Smooth muscle cell (in vitro differentiated cells): ENCODE measurements around the gene GALNT10. TPM values are rescaled to one million over a fixed set of nuclear protein-coding genes. Genes with fewer than 3 reads are reported as not detected.

Experiments used
- DNase-seq: peaks from one replicate; lab custom pipeline; 2025; ENCODE audit not compliant: unreplicated experiment; lab: John Stamatoyannopoulos, UW
- H2AFZ ChIP-seq: fragments of 200-600 bp; sonication (generic); 2 replicates; pipeline ENCODE4 v1.6.0; 2016; ENCODE audit warnings: antibody characterized with exemption, low read depth, mild to moderate bottlenecking
- H3F3A ChIP-seq: fragments of 200-600 bp; sonication (generic); 2 replicates; pipeline ENCODE4 v1.6.0; 2017; ENCODE audit warnings: antibody characterized with exemption, low read depth
- H3K27ac ChIP-seq: fragments of 200-600 bp; sonication (generic); 2 replicates; pipeline ENCODE4 v1.5.1; 2016; ENCODE audit warnings: low read depth, mild to moderate bottlenecking
- H3K27me3 ChIP-seq: fragments of 200-600 bp; sonication (generic); 2 replicates; pipeline ENCODE4 v1.6.1; 2016; ENCODE audit warnings: low read depth, mild to moderate bottlenecking
- H3K36me3 ChIP-seq: fragments of 200-600 bp; sonication (generic); 2 replicates; pipeline ENCODE4 v1.5.1; 2016; ENCODE audit warnings: low read depth
- H3K4me1 ChIP-seq: fragments of 200-600 bp; sonication (generic); 2 replicates; pipeline ENCODE4 v1.5.1; 2016; ENCODE audit warnings: low read depth
- H3K4me2 ChIP-seq: fragments of 200-600 bp; sonication (generic); 2 replicates; pipeline ENCODE4 v1.6.0; 2016; ENCODE audit warnings: mild to moderate bottlenecking
- H3K4me3 ChIP-seq: fragments of 200-600 bp; sonication (generic); 2 replicates; pipeline ENCODE4 v1.5.1; 2016; ENCODE audit warnings: mild to moderate bottlenecking
- H3K79me2 ChIP-seq: fragments of 200-600 bp; sonication (generic); 2 replicates; pipeline ENCODE4 v1.6.0; 2016; ENCODE audit warnings: low read depth, mild to moderate bottlenecking
- H3K9ac ChIP-seq: fragments of 200-600 bp; sonication (generic); 2 replicates; pipeline ENCODE4 v1.6.0; 2016; ENCODE audit warnings: low read depth
- H3K9me3 ChIP-seq: fragments of 200-600 bp; sonication (generic); replicated peaks from 2 replicates; pipeline ENCODE4 v1.5.1; 2016; ENCODE audit warnings: low read depth
- H4K20me1 ChIP-seq: fragments of 200-600 bp; sonication (generic); 2 replicates; pipeline ENCODE4 v1.6.0; 2016; ENCODE audit warnings: low read depth
- WGBS: methylation state at CpG from one replicate; pipeline ENCODE4 v1.1.7; 2016; ENCODE audit warnings: low lambda C conversion rate; 5-methylcytosine and 5-hydroxymethylcytosine counted together
- polyA plus RNA-seq: library from polyadenylated mRNA; unstranded; fragments of >200 nt; fragmentation: Nextera tagmentation; extraction: Ambion mirVana; gene quantifications from 2 replicates; pipeline ENCODE4 v1.2.1, GENCODE V29; 2016
- total RNA-seq: library from RNA; depleted of rRNA; stranded (reverse); fragments of >200 nt; gene quantifications from 2 replicates; pipeline ENCODE4 v1.2.3, GENCODE V29; 2014
- TF ChIP-seq, protein P1 (sequence below): fragments of 200-600 bp; sonication (generic); IDR thresholded peaks from 2 replicates; pipeline ENCODE4 v1.5.1; 2017; ENCODE audit warnings: borderline replicate concordance, mild to moderate bottlenecking, antibody characterized with exemption; ENCODE audit not compliant: insufficient read depth, poor library complexity, severe bottlenecking

The GALNT10 gene
- total and polyA plus RNA-seq, 2 experiments from 2014 or later, result 23.6 to 24.6 TPM

DNA sequence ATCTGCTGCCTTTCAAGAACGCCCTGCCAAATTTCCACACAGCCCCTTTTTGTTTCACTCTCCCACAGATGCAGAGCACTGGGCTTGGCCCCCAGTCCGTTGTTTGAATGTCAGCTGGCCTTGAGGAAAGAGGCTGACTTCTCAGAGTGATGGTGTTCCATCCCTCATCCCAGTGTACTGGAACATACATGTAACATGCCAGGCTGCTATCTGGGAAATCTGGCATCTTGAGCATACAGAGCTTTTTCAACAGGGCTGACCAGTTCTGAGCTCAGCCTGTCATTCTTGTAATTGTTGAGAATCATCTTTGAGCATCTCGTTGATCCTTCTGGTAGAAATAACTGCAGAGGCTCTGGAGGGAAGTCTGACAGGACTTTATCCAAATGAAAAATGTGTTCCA, 2.8 kb downstream of the GALNT10 start:
- H3K36me3 ChIP-seq, result no peaks in the 10 kb centered on the region
- no peak overlapping the region for H3K4me2 ChIP-seq
- no peak overlapping the region for H2AFZ ChIP-seq
- H4K20me1 ChIP-seq, result peaks cover 23% of the 10 kb centered on the region
- no peaks in the 10 kb centered on the region for H3K9me3 ChIP-seq
- H3K9ac ChIP-seq, result no peak overlapping the region
- peaks cover 6% of the 10 kb centered on the region for H3F3A ChIP-seq
- H3K4me3 ChIP-seq, result no peak overlapping the region
- H3K27ac ChIP-seq, result no peak overlapping the region
- peaks cover 9% of the 10 kb centered on the region for H3K79me2 ChIP-seq
- TF ChIP-seq, protein P1, sequence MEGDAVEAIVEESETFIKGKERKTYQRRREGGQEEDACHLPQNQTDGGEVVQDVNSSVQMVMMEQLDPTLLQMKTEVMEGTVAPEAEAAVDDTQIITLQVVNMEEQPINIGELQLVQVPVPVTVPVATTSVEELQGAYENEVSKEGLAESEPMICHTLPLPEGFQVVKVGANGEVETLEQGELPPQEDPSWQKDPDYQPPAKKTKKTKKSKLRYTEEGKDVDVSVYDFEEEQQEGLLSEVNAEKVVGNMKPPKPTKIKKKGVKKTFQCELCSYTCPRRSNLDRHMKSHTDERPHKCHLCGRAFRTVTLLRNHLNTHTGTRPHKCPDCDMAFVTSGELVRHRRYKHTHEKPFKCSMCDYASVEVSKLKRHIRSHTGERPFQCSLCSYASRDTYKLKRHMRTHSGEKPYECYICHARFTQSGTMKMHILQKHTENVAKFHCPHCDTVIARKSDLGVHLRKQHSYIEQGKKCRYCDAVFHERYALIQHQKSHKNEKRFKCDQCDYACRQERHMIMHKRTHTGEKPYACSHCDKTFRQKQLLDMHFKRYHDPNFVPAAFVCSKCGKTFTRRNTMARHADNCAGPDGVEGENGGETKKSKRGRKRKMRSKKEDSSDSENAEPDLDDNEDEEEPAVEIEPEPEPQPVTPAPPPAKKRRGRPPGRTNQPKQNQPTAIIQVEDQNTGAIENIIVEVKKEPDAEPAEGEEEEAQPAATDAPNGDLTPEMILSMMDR, result no peak
- H3K4me1 ChIP-seq, result peaks cover 33% of the 10 kb centered on the region
- peaks cover 6% of the 10 kb centered on the region for H3K27me3 ChIP-seq
- no peak for DNase-seq
- WGBS, result 78% methylated on average over 3 of the region's 3 CpGs

DNA sequence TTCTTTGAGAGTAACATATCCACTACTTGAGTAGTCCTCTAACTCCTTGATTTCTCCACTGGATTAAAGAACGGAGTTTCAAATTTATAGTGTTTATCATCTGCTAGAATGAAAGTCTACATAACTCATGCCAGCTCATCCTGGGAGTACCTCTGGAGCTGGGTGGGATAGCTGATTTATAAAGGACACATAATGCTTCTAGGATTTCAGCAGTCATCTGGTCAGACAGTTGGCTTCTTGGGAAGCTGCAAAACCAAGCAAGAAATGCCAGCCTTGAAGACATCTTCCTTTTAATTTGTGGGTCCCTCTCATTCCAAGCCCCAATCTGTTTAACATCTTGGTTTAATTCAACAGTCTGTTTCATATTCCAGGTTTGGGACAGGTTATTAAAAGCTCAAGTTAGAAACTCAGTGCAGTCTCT, 3.2 kb downstream of the GALNT10 start:
- DNase-seq, result no peak
- no peak overlapping the region for H3K27ac ChIP-seq
- H3K79me2 ChIP-seq, result peaks cover 9% of the 10 kb centered on the region

DNA sequence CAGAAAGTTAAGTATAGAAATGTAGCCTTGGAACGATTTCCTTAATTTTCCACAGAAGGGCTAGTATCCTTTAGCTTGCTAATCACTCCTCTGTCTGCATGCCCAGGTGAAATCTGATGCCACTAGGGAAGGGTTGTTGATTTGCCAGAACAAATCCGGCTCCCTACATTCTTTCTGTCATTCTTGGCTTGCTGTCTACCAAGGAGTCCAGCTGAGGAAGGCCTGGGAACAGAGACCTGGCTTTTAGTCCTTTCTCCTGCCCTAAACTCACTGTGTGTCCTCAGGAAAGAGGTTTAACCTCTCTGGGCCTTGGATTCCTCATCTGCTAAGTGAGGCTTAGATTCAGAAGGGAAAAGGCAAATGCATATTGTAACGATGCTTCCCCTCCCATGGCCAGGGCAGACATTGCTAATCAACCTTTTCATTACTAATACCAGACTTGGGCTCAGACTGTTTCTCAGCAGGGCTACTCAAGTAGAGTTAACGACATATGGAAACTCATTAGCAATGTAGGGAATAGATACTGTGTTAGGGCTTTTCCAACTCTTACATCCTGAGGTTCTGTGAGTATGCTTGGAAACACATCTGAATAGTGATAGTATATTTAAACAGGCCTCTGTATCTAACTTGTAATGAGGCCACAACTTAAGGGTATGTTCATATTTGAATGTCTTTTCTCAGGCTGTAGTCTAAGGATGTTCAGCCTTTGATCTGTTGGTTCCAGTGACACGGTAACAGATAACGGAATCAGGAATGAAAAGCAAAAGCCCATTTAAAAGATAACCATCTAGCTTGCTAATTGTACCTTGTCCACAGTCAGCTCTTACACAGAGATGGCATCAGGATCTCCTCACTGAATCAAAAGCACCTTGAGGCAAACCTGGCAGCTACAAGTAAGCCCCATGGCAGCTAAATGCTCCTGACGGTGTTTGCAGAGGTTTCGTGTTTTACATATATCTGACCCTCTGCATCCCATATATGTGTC, 4.1 kb downstream of the GALNT10 start:
- no peaks in the 10 kb centered on the region for H3K27me3 ChIP-seq
- H3K36me3 ChIP-seq, result no peaks in the 10 kb centered on the region
- no peak overlapping the region for H3K4me2 ChIP-seq
- H4K20me1 ChIP-seq, result peaks cover 23% of the 10 kb centered on the region
- H3K4me3 ChIP-seq, result no peak overlapping the region
- no peak overlapping the region for H2AFZ ChIP-seq
- H3K27ac ChIP-seq, result no peak overlapping the region
- peaks cover 33% of the 10 kb centered on the region for H3K4me1 ChIP-seq
- no peak overlapping the region for H3K9ac ChIP-seq
- peaks cover 11% of the 10 kb centered on the region for H3K79me2 ChIP-seq
- WGBS, result 69% methylated on average over 8 of the region's 8 CpGs
- DNase-seq, result no peak
- H3K9me3 ChIP-seq, result no peaks in the 10 kb centered on the region
- TF ChIP-seq, protein P1, result no peak
- H3F3A ChIP-seq, result peaks cover 13% of the 10 kb centered on the region

More for the DNA sequence above, 3.2 kb downstream of the GALNT10 start:
- Histone ChIP-seq H3K4me3 (no peak overlapping the region), H4K20me1 (peaks cover 23% of the 10 kb centered on the region), H3K4me1 (peaks cover 33% of the 10 kb centered on the region), H3K27me3 (peaks cover 5% of the 10 kb centered on the region), H2AFZ (no peak overlapping the region), H3K4me2 (no peak overlapping the region), H3K9me3 (no peaks in the 10 kb centered on the region), H3K9ac (no peak overlapping the region), H3F3A (peaks cover 10% of the 10 kb centered on the region), H3K36me3 (no peaks in the 10 kb centered on the region)
- TF ChIP-seq, protein P1, result no peak
- WGBS, result 65% methylated on average over 1 of the region's 1 CpG

DNA sequence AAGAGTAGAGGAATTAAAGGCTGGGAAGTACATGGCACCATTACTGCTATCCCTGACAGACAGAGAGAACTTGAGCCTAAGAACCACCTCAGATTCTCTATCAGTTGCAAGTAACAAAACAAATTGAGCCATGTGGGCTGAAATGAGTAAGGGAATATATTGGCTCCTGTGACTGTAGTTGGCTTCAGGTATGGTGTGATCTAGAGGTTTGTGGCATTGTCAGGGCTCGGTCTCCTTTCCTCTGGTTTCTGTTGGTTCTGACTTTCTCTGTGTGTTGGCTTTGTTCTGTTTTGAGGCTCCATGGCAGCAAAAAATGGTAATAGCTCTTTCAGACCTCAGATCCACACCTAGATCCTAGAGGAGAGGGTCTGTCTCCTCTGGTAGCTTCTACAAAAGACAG, 5.7 kb downstream of the GALNT10 start:
- Histone ChIP-seq H3K79me2 (peaks cover 19% of the 10 kb centered on the region), H3K9ac (no peak overlapping the region), H3K27me3 (no peaks in the 10 kb centered on the region), H3F3A (peaks cover 10% of the 10 kb centered on the region), H4K20me1 (peaks cover 23% of the 10 kb centered on the region), H3K4me1 (peaks cover 33% of the 10 kb centered on the region), H3K36me3 (no peaks in the 10 kb centered on the region), H2AFZ (no peak overlapping the region), H3K4me3 (no peak overlapping the region), H3K27ac (no peak overlapping the region), H3K4me2 (no peak overlapping the region), H3K9me3 (no peaks in the 10 kb centered on the region)
- no peak for DNase-seq
- 95% methylated on average over 1 of the region's 1 CpG for WGBS
- TF ChIP-seq, protein P1, result no peak
